Ovary (tissue), 9 donors: ENCODE data around the gene NCEH1. TPM values are rescaled to one million over a fixed set of nuclear protein-coding genes. Genes with fewer than 3 reads are reported as not detected.

Experiments used
- DNase-seq, 5 donors: peaks; one replicate each; pipeline ENCODE4 v3.0.0-alpha.2; 2019 to 2020
- H3K27ac ChIP-seq, 2 donors: fragments of 200-600 bp; one replicate each; pipeline versions ENCODE4 v1.5.1 to v1.8.0; 2019 to 2022
- H3K27me3 ChIP-seq: fragments of 200-600 bp; one replicate; pipeline ENCODE4 v1.8.0; 2022
- H3K36me3 ChIP-seq: fragments of 200-600 bp; sonication (generic); one replicate; pipeline ENCODE4 v1.5.1; 2019
- H3K4me1 ChIP-seq: one replicate; pipeline ENCODE4 v1.8.1; 2013; ENCODE audit warnings: mild to moderate bottlenecking, moderate library complexity; ENCODE audit not compliant: insufficient read depth
- H3K4me3 ChIP-seq: fragments of 200-600 bp; sonication (generic); one replicate; pipeline ENCODE4 v1.5.1; 2017
- H3K9me3 ChIP-seq, 2 donors: fragments of 200-600 bp in 1 of 2; sonication (generic) in 1 of 2; one replicate each; pipeline versions ENCODE4 v1.5.1 to v1.8.1; 2013 to 2019; ENCODE audit warnings: mild to moderate bottlenecking in 1 of 2, moderate library complexity in 1 of 2
- EP300 ChIP-seq: sonication (generic); formaldehyde crosslinking; IDR thresholded peaks from one replicate; pipeline ENCODE4 v1.6.1; 2017; ENCODE audit warnings: antibody characterized with exemption
- POLR2A ChIP-seq: fragments of 450-650 bp; IDR thresholded peaks from one replicate; pipeline ENCODE4 v1.6.1; 2017; ENCODE audit warnings: antibody characterized with exemption, mild to moderate bottlenecking, moderate library complexity
- WGBS, 3 donors: extraction: QIAGEN DNeasy Blood & Tissue Kit in 1 of 3; methylation state at CpG; one replicate each; pipeline versions ENCODE4 v1.1.5 to v1.1.7; 2013 to 2017; 5-methylcytosine and 5-hydroxymethylcytosine counted together
- intact Hi-C, 4 donors: fragments of 100-400 bp; cut with DNase I; formaldehyde crosslinking; loops; one replicate each; pipeline versions ENCODE4 v1.11.0 to v1.15.1; 2022 to 2023
- polyA plus RNA-seq, 2 donors: library from polyadenylated mRNA; stranded (reverse); fragments of 200-250 nt in 1 of 2; fragments of 350-450 nt in 1 of 2; fragmentation: Illumina TruSeq in 1 of 2; extraction: RNeasy Lipid Tissue Mini Kit (QIAGEN cat#74804) in 1 of 2; gene quantifications; one replicate each; pipeline ENCODE4 v1.2.3, GENCODE V29; 2013 to 2014
- total RNA-seq, 7 donors: library from RNA; depleted of rRNA in 2 of 7; stranded (reverse); fragments of >200 nt in 2 of 7; fragmentation: NEBNext Ultra II Directional in 3 of 7; extraction: Animal tissue kit (Norgen Biotek cat#: 25700) in 3 of 7; gene quantifications; one replicate each; pipeline versions ENCODE4 v1.1.0 to v1.2.4, GENCODE V29; 2016 to 2023
- TF ChIP-seq, protein P1 (sequence below), 3 donors: fragments of 450-650 bp in 2 of 3; fragments of 200-600 bp in 1 of 3; IDR thresholded peaks; one replicate each; pipeline versions ENCODE4 v1.5.1 to v1.8.0; 2016 to 2022; ENCODE audit warnings: antibody characterized with exemption in 3 of 3, mild to moderate bottlenecking in 1 of 3
- donor health status: DM: no; HTN: no; CAD: no; lungs with moderate emphysema.
- donor health status: DM: no; HTN: no; CAD: no.
- donor health status: Bipolar disorder and iron deficiency.
- donor health status: DM: yes; HTN: yes; CAD: no.
- donor health status: DM: no; HTN: no; CAD: no.
- donor health status: DM: yes; HTN: yes; CAD: no.

The NCEH1 gene
- total and polyA plus RNA-seq, 9 donors = 1.4 to 15.8 (median 4.5) TPM

DNA sequence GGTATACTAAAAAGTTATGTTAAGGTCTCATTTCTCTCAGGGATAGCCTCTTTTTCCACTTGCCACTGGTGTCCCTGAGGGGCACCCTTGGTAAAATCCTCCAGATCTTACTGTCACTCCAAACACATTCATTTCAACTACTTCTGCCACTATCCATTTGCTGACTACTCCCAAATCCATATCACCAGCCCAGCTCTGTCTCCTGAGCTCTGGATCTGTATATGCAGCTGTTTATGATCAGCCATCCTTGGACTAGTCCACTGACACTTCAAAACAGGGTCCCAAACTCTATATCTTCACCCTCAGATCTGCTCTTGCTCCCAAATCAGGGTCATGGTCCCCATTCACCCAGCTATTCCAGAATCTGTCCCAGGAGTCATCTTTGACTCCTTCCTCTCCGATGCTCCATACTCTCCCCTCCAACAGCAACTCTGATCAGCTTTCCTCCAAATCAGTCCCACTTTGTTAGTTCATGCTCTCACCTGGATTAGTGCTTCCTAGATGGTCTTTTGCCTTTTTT lies 9.9 kb downstream of the NCEH1 start:
- no peaks in the 10 kb centered on the region for H3K4me1 ChIP-seq
- 90 to 94% (median 92%) methylated on average over 1 of the region's 1 CpG for WGBS, 3 donors
- no peak for DNase-seq
- H3K9me3 ChIP-seq = no peaks in the 10 kb centered on the region
- no peak overlapping the region for H3K27ac ChIP-seq
- H3K36me3 ChIP-seq = no peaks in the 10 kb centered on the region
- H3K27me3 ChIP-seq = no peaks in the 10 kb centered on the region
- no peak for TF ChIP-seq POLR2A
- no peak for TF ChIP-seq EP300
- TF ChIP-seq, protein P1, sequence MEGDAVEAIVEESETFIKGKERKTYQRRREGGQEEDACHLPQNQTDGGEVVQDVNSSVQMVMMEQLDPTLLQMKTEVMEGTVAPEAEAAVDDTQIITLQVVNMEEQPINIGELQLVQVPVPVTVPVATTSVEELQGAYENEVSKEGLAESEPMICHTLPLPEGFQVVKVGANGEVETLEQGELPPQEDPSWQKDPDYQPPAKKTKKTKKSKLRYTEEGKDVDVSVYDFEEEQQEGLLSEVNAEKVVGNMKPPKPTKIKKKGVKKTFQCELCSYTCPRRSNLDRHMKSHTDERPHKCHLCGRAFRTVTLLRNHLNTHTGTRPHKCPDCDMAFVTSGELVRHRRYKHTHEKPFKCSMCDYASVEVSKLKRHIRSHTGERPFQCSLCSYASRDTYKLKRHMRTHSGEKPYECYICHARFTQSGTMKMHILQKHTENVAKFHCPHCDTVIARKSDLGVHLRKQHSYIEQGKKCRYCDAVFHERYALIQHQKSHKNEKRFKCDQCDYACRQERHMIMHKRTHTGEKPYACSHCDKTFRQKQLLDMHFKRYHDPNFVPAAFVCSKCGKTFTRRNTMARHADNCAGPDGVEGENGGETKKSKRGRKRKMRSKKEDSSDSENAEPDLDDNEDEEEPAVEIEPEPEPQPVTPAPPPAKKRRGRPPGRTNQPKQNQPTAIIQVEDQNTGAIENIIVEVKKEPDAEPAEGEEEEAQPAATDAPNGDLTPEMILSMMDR (IDR thresholded peaks at IDR 0.05) = no peak
- H3K4me3 ChIP-seq = no peak overlapping the region
- intact Hi-C loops = no loop called here

DNA sequence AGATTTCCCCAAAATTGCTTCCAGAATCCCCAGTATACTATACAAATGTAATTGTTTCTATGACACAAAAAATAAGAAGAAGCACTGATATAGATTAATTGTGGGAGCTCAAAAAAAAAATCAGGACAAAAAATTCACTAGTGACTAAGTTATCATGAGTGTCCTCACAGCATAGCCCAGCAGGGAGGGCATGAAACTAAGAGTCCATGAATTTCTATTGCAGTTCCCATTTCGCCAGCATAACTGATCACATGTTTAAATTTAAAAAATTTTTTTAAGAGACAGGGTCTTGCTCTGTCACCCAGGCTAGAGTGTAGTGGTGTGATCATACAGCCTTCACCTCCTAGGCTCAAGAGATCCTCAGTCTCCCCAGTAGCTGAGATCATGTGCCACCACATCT lies 10.6 kb downstream of the NCEH1 start:
- TF ChIP-seq EP300 = no peak
- TF ChIP-seq POLR2A = no peak
- TF ChIP-seq, protein P1 (IDR thresholded peaks at IDR 0.05) = no peak
- no peaks in the 10 kb centered on the region for H3K36me3 ChIP-seq
- H3K4me1 ChIP-seq = no peaks in the 10 kb centered on the region
- no peak overlapping the region for H3K4me3 ChIP-seq
- intact Hi-C loops = no loop called here
- H3K27me3 ChIP-seq = no peaks in the 10 kb centered on the region
- WGBS, 3 donors = 91 to 97% (median 95%) methylated on average over 1 of the region's 1 CpG
- no peak overlapping the region for H3K27ac ChIP-seq
- no peaks in the 10 kb centered on the region for H3K9me3 ChIP-seq
- no peak for DNase-seq

GRCh38 chr3:172699031-172699430 lies 11.8 kb downstream of the NCEH1 start:
- Histone ChIP-seq H3K4me1 (no peaks in the 10 kb centered on the region), H3K27ac (no peak overlapping the region), H3K36me3 (no peaks in the 10 kb centered on the region), H3K27me3 (no peaks in the 10 kb centered on the region), H3K4me3 (no peak overlapping the region), H3K9me3 (no peaks in the 10 kb centered on the region)
- TF ChIP-seq, protein P1 (IDR thresholded peaks at IDR 0.05) = no peak
- no peak for TF ChIP-seq POLR2A
- no peak for TF ChIP-seq EP300
- 87 to 91% (median 88%) methylated on average over 7 of the region's 7 CpGs for WGBS, 3 donors
- no peak for DNase-seq
- intact Hi-C loops = no loop called here

GRCh38 chr3:172698631-172699030 lies 12.2 kb downstream of the NCEH1 start:
- intact Hi-C loops = no loop called here
- TF ChIP-seq, protein P1 (IDR thresholded peaks at IDR 0.05) = no peak
- no peak for TF ChIP-seq EP300
- TF ChIP-seq POLR2A = no peak
- H3K4me3 ChIP-seq = no peak overlapping the region
- no peak overlapping the region for H3K27ac ChIP-seq
- H3K4me1 ChIP-seq = no peaks in the 10 kb centered on the region
- no peaks in the 10 kb centered on the region for H3K27me3 ChIP-seq
- 54 to 64% (median 61%) methylated on average over 6 of the region's 6 CpGs for WGBS, 3 donors
- DNase-seq = no peak
- H3K9me3 ChIP-seq = no peaks in the 10 kb centered on the region
- no peaks in the 10 kb centered on the region for H3K36me3 ChIP-seq
